ENCODE results near the gene AP3S1.
A peak's percentile ranks its signal among the peaks of the same experiment; 100 is the strongest.
"Not testable (repeated sequence)": the region's sequence is repeated elsewhere in the genome, so short reads cannot be mapped to it uniquely, and the experiment has no call there.

Gene AP3S1

GRCh38 chr5:115841382-115842088 is at the start of gene AP3S1, which contains the start of gene ATG12:
TSS of gene AP3S1 (plus strand) at chr5:115841935. CDS start at chr5:115842038, 103 bp downstream.
TSS of gene ATG12 (minus strand) at chr5:115841565. CDS start at chr5:115841552, 13 bp downstream.
- H3K27ac ChIP-seq, result peak within 1 kb of the TSS; percentile 58 to 97 (median 93)
- H3K4me3 ChIP-seq, result peak within 1 kb of the TSS; percentile 79 to 99 (median 86)

- no peak overlapping the region for H3K27ac ChIP-seq
Observed at GRCh38 chr5:115795700-115796099, 46.0 kb upstream of the AP3S1 start.

GRCh38 chr5:115796656-115797055 is 45.1 kb upstream of the AP3S1 start:
- no peak overlapping the region for H3K4me3 ChIP-seq
- H3K27ac ChIP-seq, result no peak overlapping the region

More at GRCh38 chr5:115795700-115796099, 46.0 kb upstream of the AP3S1 start:
- no peak overlapping the region for H3K4me3 ChIP-seq

GRCh38 chr5:115798252-115798651 is 43.5 kb upstream of the AP3S1 start:
- H3K27ac ChIP-seq, result no peak overlapping the region
- H3K4me3 ChIP-seq, result no peak overlapping the region

- H3K27ac ChIP-seq, result no peak overlapping the region
- H3K4me3 ChIP-seq, result no peak overlapping the region
Observed at GRCh38 chr5:115800108-115800507, 41.6 kb upstream of the AP3S1 start.

- H3K4me3 ChIP-seq, result no peak overlapping the region
- H3K27ac ChIP-seq, result no peak overlapping the region
Observed at GRCh38 chr5:115801152-115801551, 40.6 kb upstream of the AP3S1 start.

- Histone ChIP-seq H3K27ac (no peak overlapping the region), H3K4me3 (no peak overlapping the region)
Observed at GRCh38 chr5:115801984-115802383, 39.8 kb upstream of the AP3S1 start.

- Histone ChIP-seq H3K4me3 (no peak overlapping the region), H3K27ac (no peak overlapping the region)
Observed at GRCh38 chr5:115806986-115807653, 34.6 kb upstream of the AP3S1 start.

GRCh38 chr5:115807654-115808052 is 34.1 kb upstream of the AP3S1 start:
- no peak overlapping the region for H3K4me3 ChIP-seq
- no peak overlapping the region for H3K27ac ChIP-seq

GRCh38 chr5:115808066-115808465 is 33.7 kb upstream of the AP3S1 start:
- H3K27ac ChIP-seq, H3K4me3 ChIP-seq: not testable (repeated sequence)

- no peak overlapping the region for H3K4me3 ChIP-seq
- no peak overlapping the region for H3K27ac ChIP-seq
Observed at GRCh38 chr5:115809946-115810345, 31.8 kb upstream of the AP3S1 start.

- H3K4me3 ChIP-seq, result no peak overlapping the region
Observed at GRCh38 chr5:115810761-115811160, 31.0 kb upstream of the AP3S1 start.

GRCh38 chr5:115811406-115811805 is 30.3 kb upstream of the AP3S1 start:
- H3K4me3 ChIP-seq, result no peak overlapping the region
- H3K27ac ChIP-seq, result no peak overlapping the region

More at GRCh38 chr5:115810761-115811160, 31.0 kb upstream of the AP3S1 start:
- no peak overlapping the region for H3K27ac ChIP-seq

- Histone ChIP-seq H3K27ac (no peak overlapping the region), H3K4me3 (no peak overlapping the region)
Observed at GRCh38 chr5:115812372-115812771, 29.4 kb upstream of the AP3S1 start.

GRCh38 chr5:115813719-115814118 is 28.0 kb upstream of the AP3S1 start:
- H3K4me3 ChIP-seq, result no peak overlapping the region
- no peak overlapping the region for H3K27ac ChIP-seq

- H3K4me3 ChIP-seq, result peak overlapping the region in 3 of 7 experiments; percentile 27 to 42 (median 30)
- no peak overlapping the region for H3K27ac ChIP-seq
Observed at GRCh38 chr5:115815006-115815692, 26.6 kb upstream of the AP3S1 start.

GRCh38 chr5:115815693-115816225 is 26.0 kb upstream of the AP3S1 start:
- H3K27ac ChIP-seq, result peak overlapping the region in 1 of 21 experiments; percentile 77
- peak overlapping the region in 6 of 7 experiments; percentile 19 to 42 (median 28) for H3K4me3 ChIP-seq

GRCh38 chr5:115816226-115817081 is 25.3 kb upstream of the AP3S1 start, which contains the start of gene CDO1:
TSS of gene CDO1 (minus strand) at chr5:115816659. CDS start at chr5:115816397, 262 bp downstream.
- peak within 1 kb of the TSS in 10 of 21 experiments; percentile 42 to 84 (median 74) for H3K27ac ChIP-seq

GRCh38 chr5:115817386-115817785 is 24.3 kb upstream of the AP3S1 start:
- Histone ChIP-seq H3K27ac (no peak overlapping the region), H3K4me3 (no peak overlapping the region)

More at GRCh38 chr5:115816226-115817081, 25.3 kb upstream of the AP3S1 start, which contains the start of gene CDO1:
- peak within 1 kb of the TSS; percentile 19 to 42 (median 27) for H3K4me3 ChIP-seq
